Gastroesophageal sphincter (tissue), 3 donors: ENCODE results near the gene MRGPRX3.

ENCODE experiments used
- POLR2A ChIP-seq, 2 donors: fragments of 450-650 bp; IDR thresholded peaks; one replicate each; pipeline ENCODE4 v1.6.1; 2017; ENCODE audit warnings: antibody characterized with exemption in 2 of 2, mild to moderate bottlenecking in 2 of 2, moderate library complexity in 1 of 2
- TF ChIP-seq, protein P1 (sequence below), 4 experiments: fragments of 200-600 bp in 2 of 4; fragments of 450-650 bp in 2 of 4; sonication (generic) in 1 of 4; IDR thresholded peaks; one replicate each; pipeline ENCODE4 v1.5.1; 2017 to 2019; ENCODE audit warnings: antibody characterized with exemption in 4 of 4, mild to moderate bottlenecking in 2 of 4, moderate library complexity in 2 of 4

- TF ChIP-seq, protein P1, sequence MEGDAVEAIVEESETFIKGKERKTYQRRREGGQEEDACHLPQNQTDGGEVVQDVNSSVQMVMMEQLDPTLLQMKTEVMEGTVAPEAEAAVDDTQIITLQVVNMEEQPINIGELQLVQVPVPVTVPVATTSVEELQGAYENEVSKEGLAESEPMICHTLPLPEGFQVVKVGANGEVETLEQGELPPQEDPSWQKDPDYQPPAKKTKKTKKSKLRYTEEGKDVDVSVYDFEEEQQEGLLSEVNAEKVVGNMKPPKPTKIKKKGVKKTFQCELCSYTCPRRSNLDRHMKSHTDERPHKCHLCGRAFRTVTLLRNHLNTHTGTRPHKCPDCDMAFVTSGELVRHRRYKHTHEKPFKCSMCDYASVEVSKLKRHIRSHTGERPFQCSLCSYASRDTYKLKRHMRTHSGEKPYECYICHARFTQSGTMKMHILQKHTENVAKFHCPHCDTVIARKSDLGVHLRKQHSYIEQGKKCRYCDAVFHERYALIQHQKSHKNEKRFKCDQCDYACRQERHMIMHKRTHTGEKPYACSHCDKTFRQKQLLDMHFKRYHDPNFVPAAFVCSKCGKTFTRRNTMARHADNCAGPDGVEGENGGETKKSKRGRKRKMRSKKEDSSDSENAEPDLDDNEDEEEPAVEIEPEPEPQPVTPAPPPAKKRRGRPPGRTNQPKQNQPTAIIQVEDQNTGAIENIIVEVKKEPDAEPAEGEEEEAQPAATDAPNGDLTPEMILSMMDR (IDR thresholded peaks at IDR 0.05), result no peak
- TF ChIP-seq POLR2A (IDR thresholded peaks at IDR 0.05), result no peak
Observed at GRCh38 chr11:18088966-18089365, 43.4 kb upstream of the MRGPRX3 start.
